ENCODE results near the gene PLCH2. TPM values are rescaled to one million over a fixed set of nuclear protein-coding genes. Genes with fewer than 3 reads are reported as not detected.

Gene PLCH2
- total and polyA plus RNA-seq, 2 donors (not counting 3 experiments of a cell fraction or from before 2014, with no cell fraction given): 0.19 to 0.31 TPM

DNA sequence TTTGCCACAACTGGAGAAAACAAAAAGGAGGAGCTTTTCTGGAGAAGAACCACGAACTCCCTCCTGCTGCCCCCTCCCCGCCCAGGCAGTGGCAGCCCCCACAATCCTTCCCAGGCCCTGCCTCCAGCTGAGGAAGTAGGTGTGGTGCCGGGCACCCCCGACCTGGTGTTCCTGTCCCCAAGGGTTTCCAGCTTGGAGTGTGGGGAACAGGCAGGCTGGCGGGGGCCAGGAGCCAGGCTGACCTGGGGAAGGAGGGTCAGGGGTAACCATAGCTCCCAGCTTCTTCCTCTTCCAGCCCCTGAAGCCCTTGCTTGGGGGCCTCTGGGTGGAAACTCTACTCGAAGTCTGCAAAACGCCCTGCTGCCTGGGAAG, 58.2 kb downstream of the PLCH2 start:
- Histone ChIP-seq H3K27ac (ENCODE audit: insufficient read depth, low read depth, low read length) (no peak overlapping the region), H3K36me3 (ENCODE audit: control insufficient read depth in 2 of 2, extremely low read depth in 1 of 2, insufficient read depth in 2 of 2, low read length in 2 of 2) (no peaks in the 10 kb centered on the region), H3K4me2 (ENCODE audit: insufficient read depth, low read length) (no peak overlapping the region), H3K9me1 (replicated peaks; ENCODE audit: control insufficient read depth, extremely low read depth, insufficient read depth, low read length) (no peaks in the 10 kb centered on the region), H3K4me3 (replicated peaks in 1 of 3; ENCODE audit: insufficient read depth in 1 of 3, low read depth in 1 of 3, low read length in 3 of 3) (no peak overlapping the region), H3K79me2 (ENCODE audit: control insufficient read depth, insufficient read depth, low read length) (no peaks in the 10 kb centered on the region), H3K9ac (replicated peaks; ENCODE audit: extremely low read depth, insufficient read depth, low read length) (no peak overlapping the region), H2AFZ (ENCODE audit: low read depth, low read length) (no peak overlapping the region), H3K27me3 (ENCODE audit: control insufficient read depth in 2 of 2, insufficient read depth in 2 of 2, low read length in 2 of 2) (peaks cover 12 to 16% of the 10 kb centered on the region in 2 experiments), H3K4me1 (ENCODE audit: control insufficient read depth, extremely low read depth, insufficient read depth, low read length) (no peaks in the 10 kb centered on the region), H4K20me1 (replicated peaks; ENCODE audit: control insufficient read depth, extremely low read depth, insufficient read depth, low read length) (no peaks in the 10 kb centered on the region), H3K9me3 (replicated peaks; ENCODE audit: control insufficient read depth, insufficient read depth, low read length) (no peaks in the 10 kb centered on the region)
- no TSS peak for BruUV-seq (replicated peaks)
- TF ChIP-seq POLR2A (IDR thresholded peaks at IDR 0.05; ENCODE audit: low read depth, low read length) (no peak), POLR2AphosphoS5 (IDR thresholded peaks at IDR 0.05; ENCODE audit: insufficient read depth, low read depth, low read length) (no peak), MYC (IDR thresholded peaks at IDR 0.05; ENCODE audit: low read depth, low read length) (no peak), FOS (IDR thresholded peaks at IDR 0.05; ENCODE audit: borderline replicate concordance, insufficient read depth, low read length) (no peak), EZH2 (IDR thresholded peaks at IDR 0.05; ENCODE audit: borderline replicate concordance, low read depth, low read length, severe bottlenecking) (no peak), GATA2 (IDR thresholded peaks at IDR 0.05; ENCODE audit: insufficient read depth, insufficient read length, low read depth, low read length) (no peak), JUN (IDR thresholded peaks at IDR 0.05; ENCODE audit: borderline replicate concordance, insufficient read depth, insufficient read length, low read depth) (no peak)
- TF ChIP-seq, protein P1, sequence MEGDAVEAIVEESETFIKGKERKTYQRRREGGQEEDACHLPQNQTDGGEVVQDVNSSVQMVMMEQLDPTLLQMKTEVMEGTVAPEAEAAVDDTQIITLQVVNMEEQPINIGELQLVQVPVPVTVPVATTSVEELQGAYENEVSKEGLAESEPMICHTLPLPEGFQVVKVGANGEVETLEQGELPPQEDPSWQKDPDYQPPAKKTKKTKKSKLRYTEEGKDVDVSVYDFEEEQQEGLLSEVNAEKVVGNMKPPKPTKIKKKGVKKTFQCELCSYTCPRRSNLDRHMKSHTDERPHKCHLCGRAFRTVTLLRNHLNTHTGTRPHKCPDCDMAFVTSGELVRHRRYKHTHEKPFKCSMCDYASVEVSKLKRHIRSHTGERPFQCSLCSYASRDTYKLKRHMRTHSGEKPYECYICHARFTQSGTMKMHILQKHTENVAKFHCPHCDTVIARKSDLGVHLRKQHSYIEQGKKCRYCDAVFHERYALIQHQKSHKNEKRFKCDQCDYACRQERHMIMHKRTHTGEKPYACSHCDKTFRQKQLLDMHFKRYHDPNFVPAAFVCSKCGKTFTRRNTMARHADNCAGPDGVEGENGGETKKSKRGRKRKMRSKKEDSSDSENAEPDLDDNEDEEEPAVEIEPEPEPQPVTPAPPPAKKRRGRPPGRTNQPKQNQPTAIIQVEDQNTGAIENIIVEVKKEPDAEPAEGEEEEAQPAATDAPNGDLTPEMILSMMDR (IDR thresholded peaks at IDR 0.05; ENCODE audit: extremely low read depth in 1 of 2, insufficient read depth in 1 of 2, low read depth in 1 of 2, low read length in 2 of 2): no peak
- TF ChIP-seq, protein P2, sequence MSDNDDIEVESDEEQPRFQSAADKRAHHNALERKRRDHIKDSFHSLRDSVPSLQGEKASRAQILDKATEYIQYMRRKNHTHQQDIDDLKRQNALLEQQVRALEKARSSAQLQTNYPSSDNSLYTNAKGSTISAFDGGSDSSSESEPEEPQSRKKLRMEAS (IDR thresholded peaks at IDR 0.05; ENCODE audit: insufficient read depth, insufficient read length): no peak
- intact Hi-C loops (cut with micrococcal nuclease) (no loop called here), dilution Hi-C loops (cut with MboI; ENCODE audit: extremely low pct_ligation_motif_present, low sequenced_read_pairs) (no loop called here)
- ChIA-PET CTCF (interaction anchor here (1.5 kb wide), 1 partner anchor 8 kb away, joined by 5 read pairs; no protein-coding TSS in a partner anchor), POLR2A (no interaction called here)
- no peak for FAIRE-seq
- DNase-seq (ENCODE audit: low read depth, low spot score): no peak

All from endothelial cell of umbilical vein (primary cell).